Fibroblast of gingiva (primary cell): ENCODE results near the gene GAL.

Source experiments
- DNase-seq: peaks from one replicate; pipeline ENCODE4 v3.0.0-alpha.2; 2011; ENCODE audit warnings: low read depth

The GAL gene

GRCh38 chr11:68659158-68659921 lies 25.0 kb upstream of the GAL start:
- peak; percentile 98 for DNase-seq

DNA sequence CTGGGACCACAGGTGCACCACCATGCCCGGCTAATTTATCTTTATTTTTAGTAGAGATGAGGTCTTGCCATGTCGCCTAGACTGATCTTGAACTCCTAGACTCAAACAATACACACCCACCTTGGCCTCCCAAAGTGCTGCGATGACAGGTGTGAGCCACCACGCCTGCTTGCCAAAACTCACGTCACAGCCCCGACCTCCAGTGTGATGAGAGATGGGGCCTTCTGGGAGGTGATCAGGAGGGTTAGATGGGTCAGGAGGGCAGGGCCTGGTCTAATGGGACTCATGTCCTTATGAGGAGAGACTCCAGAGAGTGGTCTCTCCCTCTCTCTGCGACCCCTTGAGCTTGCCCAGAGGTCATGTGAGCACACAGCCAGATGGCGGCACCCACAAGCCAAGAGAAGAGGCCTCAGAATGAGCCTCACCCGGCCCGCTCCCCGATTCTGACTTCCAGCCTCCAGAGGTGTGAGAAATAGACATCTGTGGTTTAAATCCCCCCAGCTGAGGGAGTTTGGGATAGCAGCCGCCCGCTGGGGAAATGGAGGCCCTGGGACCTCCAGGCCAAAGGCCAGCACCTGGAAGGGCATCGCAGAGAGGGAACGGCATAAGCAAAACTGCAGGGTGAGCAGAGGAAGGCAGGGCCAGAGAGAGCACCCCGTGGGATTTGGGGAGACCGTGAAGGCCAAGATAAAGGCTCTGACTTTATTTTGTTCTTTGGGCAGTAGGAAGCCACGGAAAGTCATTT lies 24.1 kb upstream of the GAL start:
- no peak for DNase-seq

- no peak for DNase-seq
These were observed 23.3 kb upstream of the GAL start for GRCh38 chr11:68661014-68661413.

GRCh38 chr11:68661697-68662603 lies 22.4 kb upstream of the GAL start:
- DNase-seq, result no peak

DNA sequence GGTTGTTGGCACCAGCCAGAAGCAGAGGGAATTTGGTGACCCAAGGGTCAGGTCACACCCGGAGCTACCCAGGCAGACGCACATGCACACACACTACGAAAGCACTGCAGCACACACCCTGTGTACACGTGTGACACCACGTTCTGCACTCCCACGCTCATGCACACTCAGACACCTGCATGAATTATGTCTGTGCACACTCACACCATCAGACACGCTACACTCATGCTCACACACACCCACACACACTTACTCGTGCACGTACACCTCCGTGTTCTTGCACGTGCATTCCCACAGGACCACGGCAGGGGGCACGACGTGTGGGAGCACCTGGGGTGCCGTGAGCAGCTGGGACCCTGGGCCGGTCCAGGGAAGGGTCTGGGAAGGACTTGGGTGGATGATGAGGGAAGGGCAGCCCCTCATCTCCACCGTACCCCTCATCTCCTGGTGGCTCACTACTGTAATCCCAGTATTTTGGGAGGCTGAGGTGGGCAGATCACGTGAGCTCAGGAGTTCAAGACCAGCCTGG lies 20.8 kb upstream of the GAL start:
- DNase-seq, result no peak

DNA sequence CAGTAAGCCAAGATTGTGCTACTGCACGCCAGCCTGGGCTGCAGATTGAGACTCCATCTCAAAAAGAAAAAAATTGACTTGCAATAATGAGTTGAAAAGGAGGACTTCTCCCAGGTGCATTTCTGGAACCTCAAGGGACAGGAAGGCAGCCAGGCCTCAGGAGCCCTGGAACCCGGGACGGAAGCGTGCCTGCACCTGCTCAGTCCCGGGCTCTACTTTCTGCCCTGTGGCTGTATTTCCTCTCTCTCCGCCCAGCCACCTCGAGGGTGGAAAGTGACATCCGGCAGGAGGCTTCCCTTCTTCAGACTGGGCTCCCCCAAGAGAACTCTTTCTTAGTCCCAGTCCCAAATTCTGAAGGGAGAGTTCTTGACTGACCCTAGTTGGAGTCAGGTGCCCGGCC lies 20.2 kb upstream of the GAL start:
- DNase-seq, result no peak

GRCh38 chr11:68664906-68665305 lies 19.4 kb upstream of the GAL start:
- DNase-seq, result no peak

DNA sequence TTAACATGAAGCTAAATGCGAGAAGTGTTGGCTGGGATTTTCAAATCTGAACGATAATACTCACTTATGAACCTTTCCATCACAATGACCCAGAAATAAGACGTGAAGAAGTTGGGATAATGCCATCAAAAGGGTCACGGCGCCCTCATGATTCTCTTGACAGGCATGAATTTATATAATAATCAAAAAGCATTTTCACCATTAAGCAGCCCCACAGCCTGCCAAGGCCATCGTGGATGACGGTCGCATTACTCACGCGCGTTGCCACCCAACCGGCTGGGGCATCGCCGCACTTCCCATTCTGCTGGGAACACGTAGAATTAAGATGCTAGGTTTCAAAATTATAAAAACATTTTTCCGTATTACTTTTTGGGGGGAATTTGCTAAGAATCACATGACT lies 18.9 kb upstream of the GAL start:
- DNase-seq, result no peak

GRCh38 chr11:68666849-68667248 lies 17.5 kb upstream of the GAL start:
- no peak for DNase-seq

DNA sequence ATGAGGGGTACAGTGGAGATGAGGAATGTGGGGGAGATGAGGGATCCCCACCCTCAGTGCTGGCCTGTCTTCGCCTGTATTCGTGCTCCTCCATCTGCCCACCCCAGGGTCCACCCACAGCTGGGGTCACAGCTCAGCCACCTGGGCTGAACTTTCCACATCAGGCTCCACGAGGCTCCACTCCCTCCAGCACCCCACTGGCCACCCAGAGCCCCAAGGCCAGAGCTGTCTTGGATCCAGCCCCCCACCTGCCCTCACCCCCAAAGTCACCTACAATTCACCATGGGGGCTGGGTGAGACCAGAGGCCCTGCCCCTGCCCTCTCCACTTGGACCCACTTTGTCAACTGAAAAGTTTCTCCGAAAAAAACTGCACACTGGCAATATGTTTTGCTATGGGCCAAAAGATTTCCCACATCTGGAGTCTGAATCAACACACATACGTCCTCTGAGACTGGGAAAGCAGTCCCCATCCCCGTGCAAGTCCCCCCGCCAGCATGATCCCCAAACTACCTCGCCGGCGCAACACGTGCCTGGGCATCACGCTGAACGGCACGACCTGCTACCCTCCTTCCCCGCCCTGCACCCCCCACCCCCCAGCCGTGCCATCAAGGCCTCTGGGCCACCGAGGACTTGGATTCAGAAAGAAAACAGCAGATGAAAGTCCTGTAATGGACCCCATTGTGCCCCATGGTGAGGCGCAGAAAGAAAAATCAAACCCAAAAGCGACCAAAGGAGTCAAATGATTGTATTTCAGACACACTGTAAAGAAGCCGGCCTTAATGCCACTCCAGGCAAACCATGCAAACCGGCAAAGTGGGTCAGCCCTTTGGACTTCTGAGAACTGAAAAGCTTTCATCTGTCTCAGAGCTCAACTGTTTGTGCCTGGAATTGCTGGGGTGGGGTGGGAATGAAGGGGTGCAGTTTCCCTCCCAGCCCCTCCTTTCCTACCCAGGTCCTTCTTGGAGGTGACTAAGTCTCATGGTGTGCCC lies 16.5 kb upstream of the GAL start:
- DNase-seq, result no peak

DNA sequence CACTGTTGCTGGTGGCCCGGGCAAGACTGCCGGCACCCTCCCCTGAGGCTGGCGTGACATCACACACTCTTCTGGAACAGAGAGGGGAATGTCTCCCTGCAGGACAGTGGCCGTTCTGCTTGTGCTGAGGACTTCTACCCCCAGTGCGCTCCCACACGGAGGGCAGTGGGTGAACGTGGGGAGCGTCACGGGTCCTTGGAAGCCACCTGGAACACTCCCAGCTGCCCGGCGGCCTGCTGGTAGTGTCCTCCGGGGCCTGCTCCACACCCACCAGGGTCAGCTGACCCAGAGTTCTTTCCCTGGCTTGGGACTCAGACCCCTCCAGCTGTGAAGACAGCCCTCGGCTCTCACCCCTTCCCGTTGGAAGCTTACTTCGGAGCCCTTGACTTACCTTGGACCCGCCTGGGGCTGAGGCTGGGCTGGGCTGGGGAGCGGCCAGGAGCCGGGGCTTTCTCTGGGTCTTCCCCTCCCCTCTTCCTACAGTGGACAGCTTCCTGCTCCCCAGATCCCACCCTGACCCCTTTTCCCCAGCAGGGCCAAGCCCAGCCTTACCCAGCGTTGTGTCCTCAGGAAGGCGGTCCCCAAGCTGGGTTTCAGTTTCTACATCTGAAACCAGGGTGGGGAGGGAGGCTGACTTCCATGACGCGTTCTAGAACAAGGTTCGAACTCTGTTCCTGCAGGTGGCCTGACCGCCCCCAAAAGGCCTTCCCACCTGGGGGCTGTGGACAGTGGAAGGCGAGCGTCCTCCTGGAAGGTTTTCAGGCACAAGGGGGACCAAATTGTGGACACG lies 14.8 kb upstream of the GAL start:
- DNase-seq, result no peak

GRCh38 chr11:68670208-68670992 lies 13.9 kb upstream of the GAL start:
- no peak for DNase-seq

DNA sequence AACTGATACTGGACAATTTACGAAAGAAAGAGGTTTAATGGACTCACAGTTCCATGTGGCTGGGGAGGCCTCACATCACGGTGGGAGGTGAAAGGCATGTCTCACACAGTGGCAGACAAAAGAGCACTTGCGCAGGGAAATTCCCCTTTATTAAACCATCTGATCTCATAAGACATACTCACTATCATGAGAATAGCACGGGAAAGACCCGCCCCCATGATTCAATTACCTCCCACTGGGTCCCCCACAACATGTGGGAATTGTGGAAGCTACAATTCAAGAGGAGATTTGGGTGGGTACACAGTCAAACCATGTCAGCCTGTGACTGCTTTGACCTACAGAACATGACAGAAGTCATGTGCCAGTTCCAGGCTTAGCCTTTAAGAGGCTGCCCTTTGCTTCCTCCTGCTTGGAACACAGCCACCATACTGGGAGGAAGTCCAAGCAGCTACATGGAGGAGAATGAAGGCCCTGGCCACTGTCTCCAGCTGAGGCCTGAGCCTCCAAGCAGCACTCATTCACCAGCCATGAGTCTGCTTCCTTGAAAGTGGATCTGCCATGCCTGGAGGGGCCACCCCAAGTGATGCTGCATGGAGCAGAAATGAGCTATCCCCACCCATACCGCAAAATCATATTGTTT lies 10.9 kb upstream of the GAL start:
- no peak for DNase-seq

DNA sequence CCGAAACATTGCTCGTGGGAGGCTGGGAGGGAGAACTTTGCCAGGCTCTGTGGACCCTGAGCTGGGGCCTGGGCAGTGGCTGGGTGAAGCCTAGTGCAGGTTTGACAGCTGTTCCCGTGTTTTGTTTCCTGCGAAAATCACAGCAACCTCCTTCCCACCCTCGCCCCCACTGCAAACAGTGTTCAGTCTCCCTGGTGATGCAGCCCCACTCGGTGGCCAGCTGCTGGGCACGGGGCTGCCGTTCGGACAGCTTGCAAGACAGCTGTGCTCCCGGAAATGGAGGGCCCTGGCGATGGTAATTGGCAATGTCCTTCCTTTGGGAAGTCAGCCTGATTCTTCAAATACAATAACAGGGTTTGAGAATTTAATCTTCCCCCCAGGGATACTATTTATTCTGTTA lies 10.4 kb upstream of the GAL start:
- no peak for DNase-seq

DNA sequence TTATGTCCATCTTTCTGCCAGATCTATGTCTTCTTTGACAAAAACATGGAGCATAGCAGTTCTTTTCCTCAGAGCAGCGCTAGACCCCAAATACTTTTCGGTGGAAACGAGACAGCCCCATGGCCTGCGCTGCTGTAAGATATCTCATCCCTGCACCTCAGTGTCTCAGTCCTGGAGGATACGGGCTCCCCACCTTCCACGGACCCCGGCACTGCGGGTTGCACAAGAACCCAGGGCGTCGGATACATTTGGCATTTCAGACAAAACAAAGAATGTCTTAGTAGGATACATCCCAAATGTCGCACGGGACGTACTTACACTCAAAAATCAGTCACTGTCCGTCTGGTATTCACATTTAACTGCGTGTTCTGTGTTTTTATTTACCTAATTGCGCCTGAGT lies 9.9 kb upstream of the GAL start:
- DNase-seq, result no peak

- no peak for DNase-seq
These were observed 6.9 kb upstream of the GAL start for GRCh38 chr11:68677432-68677831.

DNA sequence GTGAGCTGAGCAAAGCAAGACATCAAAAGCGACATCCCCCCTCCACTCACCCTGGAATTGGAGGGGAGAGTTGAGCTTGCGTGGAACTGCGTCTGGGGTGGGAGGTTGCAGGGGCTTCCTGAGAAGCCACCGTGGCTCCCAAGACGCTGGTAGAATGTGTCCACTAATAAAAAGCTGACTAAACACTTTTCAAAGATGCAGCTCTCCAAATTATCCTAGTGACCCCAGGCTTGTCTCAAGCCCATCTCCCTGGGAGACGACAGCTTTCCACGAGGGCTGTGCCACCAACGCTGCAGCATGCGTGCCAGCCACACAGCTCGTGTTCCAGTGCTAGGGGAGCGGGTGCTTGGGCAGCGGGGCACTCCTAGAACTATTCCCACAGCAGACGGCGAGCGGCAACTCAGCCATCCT lies 6.3 kb upstream of the GAL start:
- no peak for DNase-seq

- no peak for DNase-seq
These were observed 3.7 kb upstream of the GAL start for GRCh38 chr11:68680541-68681231.
